HG02884 (cell line): ENCODE data around the gene ZNF689.

Experiments used
- ATAC-seq: cut with Tn5 transposase; IDR thresholded peaks from one replicate; pipeline ENCODE4 v1.9.1; 2021; ENCODE audit warnings: mild to moderate bottlenecking, moderate library complexity; ENCODE audit not compliant: unreplicated experiment

The ZNF689 gene

GRCh38 chr16:30566531-30566930, 43.7 kb downstream of the ZNF689 start:
- no peak for ATAC-seq

- no peak for ATAC-seq
These were observed 44.2 kb downstream of the ZNF689 start for GRCh38 chr16:30565984-30566383.

GRCh38 chr16:30565526-30565925, 44.7 kb downstream of the ZNF689 start:
- no peak for ATAC-seq

GRCh38 chr16:30562021-30562420, 48.2 kb downstream of the ZNF689 start:
- ATAC-seq: no peak

GRCh38 chr16:30561089-30561816, 48.9 kb downstream of the ZNF689 start:
- ATAC-seq: no peak

GRCh38 chr16:30559690-30560089, 50.5 kb downstream of the ZNF689 start:
- no peak for ATAC-seq

- ATAC-seq: no peak
These were observed 51.3 kb downstream of the ZNF689 start for GRCh38 chr16:30558789-30559377.

GRCh38 chr16:30557957-30558788, 52.0 kb downstream of the ZNF689 start, which contains the start of gene ZNF764:
TSS of gene ZNF764 (minus strand) at chr16:30558374. CDS start at chr16:30558182, 192 bp downstream.
- peak; percentile 75 for ATAC-seq

GRCh38 chr16:30557707-30557956, 52.6 kb downstream of the ZNF689 start:
- ATAC-seq: no peak

GRCh38 chr16:30556125-30556473, 54.1 kb downstream of the ZNF689 start:
- ATAC-seq: no peak

- no peak for ATAC-seq
These were observed 54.7 kb downstream of the ZNF689 start for GRCh38 chr16:30555315-30556124.

- ATAC-seq: no peak
These were observed 55.5 kb downstream of the ZNF689 start for GRCh38 chr16:30554557-30555314.

GRCh38 chr16:30553393-30553899, 56.7 kb downstream of the ZNF689 start:
- no peak for ATAC-seq

GRCh38 chr16:30552956-30553355, 57.2 kb downstream of the ZNF689 start:
- no peak for ATAC-seq
